Measurements from ENCODE around the gene MAPK8IP3.

Gene MAPK8IP3

DNA sequence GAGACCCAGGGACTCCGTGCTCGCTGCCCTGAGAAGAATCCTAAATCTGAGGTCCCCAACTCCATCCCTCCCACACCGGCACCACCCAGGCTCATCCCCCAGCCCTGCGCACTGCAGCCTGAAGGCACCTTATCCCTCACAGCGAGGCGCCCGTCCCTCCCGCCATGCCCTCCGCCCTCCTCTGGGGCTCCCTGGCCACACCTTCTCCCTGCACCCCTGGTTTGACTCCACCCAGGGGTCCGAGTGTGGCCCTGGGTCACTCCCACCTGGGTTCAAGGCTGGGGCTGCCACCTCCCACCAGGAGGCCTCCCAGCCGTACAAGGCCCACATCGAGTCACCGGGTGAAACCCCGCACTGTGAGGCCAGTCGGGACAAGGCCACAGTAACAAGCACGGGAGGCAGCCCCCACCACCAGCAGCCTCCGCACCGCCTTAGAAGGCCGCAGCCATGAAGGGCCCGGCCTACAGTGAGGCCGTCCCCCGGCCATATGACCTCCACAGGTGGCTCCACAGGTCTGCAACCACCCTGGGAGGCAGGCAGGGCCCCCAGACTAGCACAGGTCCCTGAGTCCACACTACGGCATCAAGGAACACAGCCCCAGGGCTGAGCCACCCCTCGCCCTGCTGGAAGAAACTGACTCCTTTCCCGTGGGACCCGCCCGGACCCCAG lies 112.3 kb downstream of the MAPK8IP3 start:
- DNase-seq, result no peak

DNA sequence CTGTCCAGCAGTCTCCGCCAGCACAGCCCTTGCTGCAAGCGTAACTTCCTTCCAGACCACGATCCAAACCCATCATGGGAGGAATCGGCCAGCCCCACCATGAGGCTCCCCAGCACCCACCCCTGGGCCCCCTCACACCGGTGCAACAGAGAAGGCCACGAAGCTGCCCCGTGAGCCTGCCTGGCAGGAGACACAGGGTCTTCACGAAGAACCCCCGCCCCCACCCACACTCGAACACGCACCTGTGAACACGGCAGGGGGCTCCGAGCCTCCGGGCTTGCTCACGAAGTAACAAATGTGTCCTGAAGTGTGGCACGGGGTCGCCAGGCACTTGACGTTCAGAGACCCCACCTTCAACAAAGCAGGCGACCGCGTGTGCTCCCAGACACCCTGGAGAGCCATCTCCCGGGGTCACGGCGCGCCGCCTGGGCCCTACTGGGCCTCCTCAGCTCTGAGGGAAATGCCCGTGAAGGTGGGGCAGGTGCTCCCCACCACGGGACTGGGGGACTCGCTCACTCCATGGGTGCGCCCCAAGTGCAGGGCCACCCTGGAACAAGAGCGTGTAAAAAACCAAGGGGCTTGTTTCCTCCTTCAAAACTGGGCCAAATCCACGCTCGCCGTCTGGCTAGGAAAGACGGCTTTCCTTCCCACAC lies 113.0 kb downstream of the MAPK8IP3 start:
- DNase-seq, result no peak

DNA sequence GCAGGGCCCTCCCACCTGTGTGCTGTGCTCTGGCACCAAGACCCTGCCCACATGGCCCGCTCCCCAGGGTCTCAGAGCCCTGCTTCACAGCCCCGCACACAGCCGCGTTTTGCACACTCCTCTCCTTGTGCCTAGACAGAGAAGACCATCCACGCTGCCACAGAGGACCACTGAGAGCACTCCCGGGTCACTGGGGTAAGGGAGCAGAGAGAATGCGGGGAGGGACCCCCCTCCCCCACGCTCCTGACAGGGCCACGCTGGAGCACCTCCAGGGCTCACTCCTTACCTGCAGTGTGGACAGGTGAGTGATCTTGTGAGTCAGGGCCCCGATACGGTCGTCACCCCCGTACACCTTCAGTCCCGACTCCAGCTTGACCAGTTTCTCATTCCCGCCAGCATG lies 113.6 kb downstream of the MAPK8IP3 start:
- no peak for DNase-seq
